Endothelial cell of umbilical vein (primary cell): Measurements from ENCODE around the gene MYO1G.

Source experiments
- GATA2 ChIP-seq: IDR thresholded peaks from 2 replicates; pipeline ENCODE4 v1.7.0; 2011; ENCODE audit warnings: low read depth, mild to moderate bottlenecking, moderate library complexity, mixed read lengths, low read length; ENCODE audit not compliant: insufficient read length, insufficient read depth
- POLR2A ChIP-seq: IDR thresholded peaks from 2 replicates; pipeline ENCODE4 v1.6.1; 2012; ENCODE audit warnings: low read depth, mild to moderate bottlenecking, control low read depth, low read length

- TF ChIP-seq POLR2A (no peak), GATA2 (no peak)
These were observed 922 bp upstream of the MYO1G start for GRCh38 chr7:44979481-44980392.
